GM19467 (cell line): ENCODE measurements around the gene GPR75.

Source experiments
- ATAC-seq: cut with Tn5 transposase; IDR thresholded peaks from one replicate; pipeline ENCODE4 v1.9.1; 2021; ENCODE audit warnings: mild to moderate bottlenecking, moderate library complexity; ENCODE audit not compliant: unreplicated experiment

The GPR75 gene

GRCh38 chr2:53811601-53812000 lies 48.2 kb downstream of the GPR75 start:
- ATAC-seq, result no peak
